Measurements from ENCODE around the gene STH. TPM values are rescaled to one million over a fixed set of nuclear protein-coding genes. Genes with fewer than 3 reads are reported as not detected.

STH gene
- total RNA-seq, 1 experiment from 2014 or later, result not detected

DNA sequence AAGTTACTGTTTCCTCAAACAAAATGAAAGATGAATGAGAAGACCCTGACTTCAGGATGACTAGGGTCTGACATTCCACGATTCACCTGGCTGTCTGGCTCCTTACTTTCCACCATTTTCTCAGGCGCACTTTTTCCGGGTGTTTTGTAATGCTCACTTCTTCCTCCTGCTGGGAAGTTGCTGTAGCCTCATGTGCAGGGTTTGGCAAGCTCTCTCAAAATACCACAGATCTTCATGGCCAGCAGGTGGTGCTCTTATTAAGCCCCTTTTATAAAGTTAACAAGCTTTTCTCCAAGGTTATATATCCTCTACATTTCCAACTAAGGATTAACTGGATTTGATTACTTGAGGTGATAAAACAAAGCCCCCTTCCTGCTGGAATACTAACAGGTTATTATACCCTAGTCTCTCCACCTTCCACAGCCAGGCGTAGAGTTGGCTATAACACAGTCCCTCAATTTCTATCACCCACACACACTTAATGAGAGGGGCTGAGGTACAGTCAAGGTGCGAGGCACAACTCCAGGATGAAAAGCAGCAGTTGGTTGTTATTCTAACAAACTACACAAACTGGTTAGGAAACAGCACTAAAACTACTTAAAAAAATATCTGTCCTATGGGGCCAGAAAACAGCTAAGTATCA, 45.4 kb downstream of the STH start:
- BruUV-seq (replicated peaks), result no TSS peak
- peaks cover 5% of the 10 kb centered on the region for H3K36me3 ChIP-seq (ENCODE audit: control insufficient read depth, insufficient read depth, low read length)
- ChIA-PET CTCF (interaction anchor here (0.7 to 2.5 kb wide), 13 partner anchors 10 to 168 kb away, joined by 3 to 32 read pairs (median 5); partner anchors contain the start of gene KANSL1), POLR2A (interaction anchor here (1.1 kb wide), 1 partner anchor 149 kb away, joined by 5 read pairs; the partner anchor contains the start of gene KANSL1)
- Mint-ChIP-seq H3K27ac (ENCODE audit: unreplicated experiment) (no peak overlapping the region), H3K4me3 (ENCODE audit: unreplicated experiment) (no peak overlapping the region), H3K36me3 (ENCODE audit: insufficient read depth, unreplicated experiment) (peaks cover 89% of the 10 kb centered on the region), H3K27me3 (ENCODE audit: insufficient read depth, unreplicated experiment) (no peaks in the 10 kb centered on the region), H3K9me3 (ENCODE audit: unreplicated experiment) (no peaks in the 10 kb centered on the region), H3K4me1 (ENCODE audit: low read depth, unreplicated experiment) (peaks cover 18% of the 10 kb centered on the region)
- H3K4me3 ChIP-seq (ENCODE audit: low read depth, low read length), result no peak overlapping the region
- TF ChIP-seq, protein P1, sequence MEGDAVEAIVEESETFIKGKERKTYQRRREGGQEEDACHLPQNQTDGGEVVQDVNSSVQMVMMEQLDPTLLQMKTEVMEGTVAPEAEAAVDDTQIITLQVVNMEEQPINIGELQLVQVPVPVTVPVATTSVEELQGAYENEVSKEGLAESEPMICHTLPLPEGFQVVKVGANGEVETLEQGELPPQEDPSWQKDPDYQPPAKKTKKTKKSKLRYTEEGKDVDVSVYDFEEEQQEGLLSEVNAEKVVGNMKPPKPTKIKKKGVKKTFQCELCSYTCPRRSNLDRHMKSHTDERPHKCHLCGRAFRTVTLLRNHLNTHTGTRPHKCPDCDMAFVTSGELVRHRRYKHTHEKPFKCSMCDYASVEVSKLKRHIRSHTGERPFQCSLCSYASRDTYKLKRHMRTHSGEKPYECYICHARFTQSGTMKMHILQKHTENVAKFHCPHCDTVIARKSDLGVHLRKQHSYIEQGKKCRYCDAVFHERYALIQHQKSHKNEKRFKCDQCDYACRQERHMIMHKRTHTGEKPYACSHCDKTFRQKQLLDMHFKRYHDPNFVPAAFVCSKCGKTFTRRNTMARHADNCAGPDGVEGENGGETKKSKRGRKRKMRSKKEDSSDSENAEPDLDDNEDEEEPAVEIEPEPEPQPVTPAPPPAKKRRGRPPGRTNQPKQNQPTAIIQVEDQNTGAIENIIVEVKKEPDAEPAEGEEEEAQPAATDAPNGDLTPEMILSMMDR (IDR thresholded peaks at IDR 0.05; ENCODE audit: insufficient read depth in 1 of 2, low read depth in 1 of 2, low read length in 1 of 2, severe bottlenecking in 1 of 2, unreplicated experiment in 1 of 2), result peak; percentile 79 to 84
- no peaks in the 10 kb centered on the region for H3K27me3 ChIP-seq (replicated peaks; ENCODE audit: control insufficient read depth, insufficient read depth, low read length)
- intact Hi-C loops (cut with micrococcal nuclease; ENCODE audit: unreplicated experiment), result loop anchor here (1.0 kb wide), 4 partner anchors 42 to 168 kb away; partner anchors contain the start of gene KANSL1
- no peaks in the 10 kb centered on the region for H3K9me3 ChIP-seq
- peak; percentile 67 to 72 for DNase-seq
- H3K4me1 ChIP-seq, result no peaks in the 10 kb centered on the region

DNA sequence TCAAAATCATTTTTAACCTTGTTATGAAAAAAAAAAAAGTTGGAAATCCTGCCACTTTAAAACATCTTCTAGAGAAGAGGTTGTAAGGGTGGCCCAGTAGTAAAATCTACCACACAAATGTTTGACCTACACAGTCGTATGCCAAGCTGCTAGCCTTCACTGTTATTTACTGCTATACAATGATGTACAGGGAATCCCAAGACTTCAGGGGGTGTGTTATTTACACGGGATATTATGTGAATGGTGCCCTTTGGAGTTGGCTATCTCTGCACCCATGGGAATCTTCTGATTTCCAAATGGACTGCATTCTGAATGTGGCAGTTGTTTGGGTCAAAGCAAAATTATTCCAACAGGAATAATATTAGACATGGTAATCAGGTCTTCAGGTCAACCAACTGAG, 45.9 kb downstream of the STH start:
- peaks cover 7% of the 10 kb centered on the region for H3K36me3 ChIP-seq (ENCODE audit: control insufficient read depth, insufficient read depth, low read length)
- H3K4me3 ChIP-seq (ENCODE audit: low read depth, low read length), result no peak overlapping the region
- H3K4me3 Mint-ChIP-seq (ENCODE audit: unreplicated experiment), result no peak overlapping the region
- no peaks in the 10 kb centered on the region for H3K27me3 Mint-ChIP-seq (ENCODE audit: insufficient read depth, unreplicated experiment)
- no TSS peak for BruUV-seq (replicated peaks)
- H3K9me3 ChIP-seq, result no peaks in the 10 kb centered on the region
- POLR2A ChIA-PET, result interaction anchor here (0.8 to 1.1 kb wide), 2 partner anchors 148 to 168 kb away, joined by 3 to 5 read pairs; partner anchors contain the start of gene KANSL1
- no peak for DNase-seq
- H3K4me1 ChIP-seq, result no peaks in the 10 kb centered on the region
- H3K27me3 ChIP-seq (replicated peaks; ENCODE audit: control insufficient read depth, insufficient read depth, low read length), result no peaks in the 10 kb centered on the region
- no peak overlapping the region for H3K27ac Mint-ChIP-seq (ENCODE audit: unreplicated experiment)
- intact Hi-C loops (cut with micrococcal nuclease; ENCODE audit: unreplicated experiment), result loop anchor here (1.0 kb wide), 4 partner anchors 43 to 167 kb away; partner anchors contain the start of gene KANSL1
- H3K36me3 Mint-ChIP-seq (ENCODE audit: insufficient read depth, unreplicated experiment), result peaks cover 89% of the 10 kb centered on the region
- TF ChIP-seq, protein P1 (IDR thresholded peaks at IDR 0.05; ENCODE audit: insufficient read depth in 1 of 2, low read depth in 1 of 2, low read length in 1 of 2, severe bottlenecking in 1 of 2, unreplicated experiment in 1 of 2), result no peak
- CTCF ChIA-PET, result interaction anchor here (0.7 to 2.5 kb wide), 9 partner anchors 12 to 167 kb away, joined by 3 to 32 read pairs (median 5); partner anchors contain the start of gene KANSL1
- no peaks in the 10 kb centered on the region for H3K9me3 Mint-ChIP-seq (ENCODE audit: unreplicated experiment)
- H3K4me1 Mint-ChIP-seq (ENCODE audit: low read depth, unreplicated experiment), result peaks cover 18% of the 10 kb centered on the region

DNA sequence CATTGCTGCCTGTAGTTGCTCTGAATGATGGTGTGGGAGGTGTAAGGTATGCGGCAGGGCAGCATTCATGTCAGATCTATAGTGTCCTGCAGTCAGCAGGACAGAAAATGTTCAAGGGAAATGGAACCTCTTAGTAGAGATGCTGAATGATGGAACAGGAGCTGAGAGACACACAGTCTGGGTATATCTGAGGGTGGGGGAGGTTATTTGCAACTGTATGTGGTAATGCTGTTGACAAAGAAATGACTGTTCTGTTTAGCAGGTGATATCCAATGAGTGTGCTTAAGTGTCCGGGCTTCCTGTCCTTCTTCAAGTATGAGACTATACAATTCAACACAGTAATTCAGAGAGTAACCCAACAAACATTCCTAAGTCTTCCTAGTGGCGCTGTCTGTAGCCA, 46.6 kb downstream of the STH start:
- H3K4me1 ChIP-seq, result no peaks in the 10 kb centered on the region
- TF ChIP-seq, protein P1 (IDR thresholded peaks at IDR 0.05; ENCODE audit: insufficient read depth in 1 of 2, low read depth in 1 of 2, low read length in 1 of 2, severe bottlenecking in 1 of 2, unreplicated experiment in 1 of 2), result no peak
- peaks cover 18% of the 10 kb centered on the region for H3K4me1 Mint-ChIP-seq (ENCODE audit: low read depth, unreplicated experiment)
- no peaks in the 10 kb centered on the region for H3K27me3 ChIP-seq (replicated peaks; ENCODE audit: control insufficient read depth, insufficient read depth, low read length)
- intact Hi-C loops (cut with micrococcal nuclease; ENCODE audit: unreplicated experiment), result no loop called here
- BruUV-seq (replicated peaks), result no TSS peak
- POLR2A ChIA-PET, result interaction anchor here (0.8 kb wide), 1 partner anchor 167 kb away, joined by 3 read pairs; no protein-coding TSS in a partner anchor
- H3K4me3 Mint-ChIP-seq (ENCODE audit: unreplicated experiment), result no peak overlapping the region
- H3K27me3 Mint-ChIP-seq (ENCODE audit: insufficient read depth, unreplicated experiment), result no peaks in the 10 kb centered on the region
- no peak for DNase-seq
- no peaks in the 10 kb centered on the region for H3K9me3 Mint-ChIP-seq (ENCODE audit: unreplicated experiment)
- H3K4me3 ChIP-seq (ENCODE audit: low read depth, low read length), result no peak overlapping the region
- H3K36me3 ChIP-seq (ENCODE audit: control insufficient read depth, insufficient read depth, low read length), result peaks cover 6% of the 10 kb centered on the region
- H3K9me3 ChIP-seq, result no peaks in the 10 kb centered on the region
- no peak overlapping the region for H3K27ac Mint-ChIP-seq (ENCODE audit: unreplicated experiment)
- peaks cover 89% of the 10 kb centered on the region for H3K36me3 Mint-ChIP-seq (ENCODE audit: insufficient read depth, unreplicated experiment)
- CTCF ChIA-PET, result interaction anchor here (2.3 to 2.5 kb wide), 3 partner anchors 12 to 166 kb away, joined by 10 to 32 read pairs (median 32); partner anchors contain the start of gene KANSL1

Measured in Caco-2 (cell line).